AG04449 (cell line): ENCODE data around the gene LRMDA.

Experiments
- CTCF ChIA-PET: fragments of 350-600 bp; formaldehyde crosslinking; extraction: SDS; loops from one replicate; lab custom pipeline; 2021; ENCODE audit warnings: antibody characterized with exemption; lab: Yijun Ruan, JAX
- POLR2A ChIA-PET: fragments of 400-600, 350-600 bp; formaldehyde crosslinking; extraction: SDS; loops from one replicate; lab custom pipeline; 2020; ENCODE audit warnings: antibody characterized with exemption, inconsistent platforms; lab: Yijun Ruan, JAX
- DNase-seq: peaks from one replicate; pipeline ENCODE4 v3.0.0-alpha.2; 2010; ENCODE audit warnings: low read depth, low spot score
- H3K4me3 ChIP-seq: 2 replicates; pipeline ENCODE4 v1.5.1; 2011; ENCODE audit warnings: low read depth, mild to moderate bottlenecking, control low read depth, low read length
- TF ChIP-seq, protein P1 (sequence below): IDR thresholded peaks from one replicate; pipeline ENCODE4 v1.5.1; 2011; ENCODE audit warnings: mild to moderate bottlenecking, moderate library complexity, low read length, control low read depth, inconsistent platforms; ENCODE audit not compliant: insufficient read depth; ENCODE audit errors: missing control alignments

LRMDA gene

DNA sequence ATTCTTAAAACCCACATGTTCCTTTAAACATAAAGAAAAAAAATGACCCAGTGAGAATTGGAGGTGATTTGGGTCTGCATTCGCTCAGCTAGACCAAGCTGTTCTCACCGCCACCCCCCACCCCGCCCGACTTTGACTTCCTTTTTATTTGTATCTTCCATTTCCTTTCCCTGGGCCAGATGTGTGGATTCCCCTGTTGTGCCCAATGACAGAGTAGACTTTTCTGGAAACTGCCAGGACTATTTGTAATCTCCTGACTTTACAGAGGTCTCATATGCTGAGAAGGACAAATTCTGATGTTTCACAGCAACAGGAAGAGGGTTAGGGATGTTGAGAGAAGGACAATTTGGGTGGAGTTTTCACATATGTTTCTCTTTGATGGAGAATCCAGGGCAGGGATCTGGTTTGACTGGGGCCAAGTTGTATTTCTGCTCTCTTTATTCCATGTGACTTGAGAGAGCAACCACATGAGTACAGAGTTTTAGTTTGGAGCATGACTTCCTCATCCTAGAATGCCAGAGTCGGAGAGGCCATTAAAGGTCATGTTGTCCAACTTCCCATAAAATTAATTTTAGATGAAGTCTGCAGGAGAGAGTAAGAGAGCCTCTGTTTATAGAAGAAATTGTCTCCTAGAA is 1023.2 kb downstream of the LRMDA start:
- DNase-seq: no peak
- no peak overlapping the region for H3K4me3 ChIP-seq
- ChIA-PET POLR2A (no interaction called here), CTCF (no interaction called here)
- TF ChIP-seq, protein P1, sequence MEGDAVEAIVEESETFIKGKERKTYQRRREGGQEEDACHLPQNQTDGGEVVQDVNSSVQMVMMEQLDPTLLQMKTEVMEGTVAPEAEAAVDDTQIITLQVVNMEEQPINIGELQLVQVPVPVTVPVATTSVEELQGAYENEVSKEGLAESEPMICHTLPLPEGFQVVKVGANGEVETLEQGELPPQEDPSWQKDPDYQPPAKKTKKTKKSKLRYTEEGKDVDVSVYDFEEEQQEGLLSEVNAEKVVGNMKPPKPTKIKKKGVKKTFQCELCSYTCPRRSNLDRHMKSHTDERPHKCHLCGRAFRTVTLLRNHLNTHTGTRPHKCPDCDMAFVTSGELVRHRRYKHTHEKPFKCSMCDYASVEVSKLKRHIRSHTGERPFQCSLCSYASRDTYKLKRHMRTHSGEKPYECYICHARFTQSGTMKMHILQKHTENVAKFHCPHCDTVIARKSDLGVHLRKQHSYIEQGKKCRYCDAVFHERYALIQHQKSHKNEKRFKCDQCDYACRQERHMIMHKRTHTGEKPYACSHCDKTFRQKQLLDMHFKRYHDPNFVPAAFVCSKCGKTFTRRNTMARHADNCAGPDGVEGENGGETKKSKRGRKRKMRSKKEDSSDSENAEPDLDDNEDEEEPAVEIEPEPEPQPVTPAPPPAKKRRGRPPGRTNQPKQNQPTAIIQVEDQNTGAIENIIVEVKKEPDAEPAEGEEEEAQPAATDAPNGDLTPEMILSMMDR: no peak

DNA sequence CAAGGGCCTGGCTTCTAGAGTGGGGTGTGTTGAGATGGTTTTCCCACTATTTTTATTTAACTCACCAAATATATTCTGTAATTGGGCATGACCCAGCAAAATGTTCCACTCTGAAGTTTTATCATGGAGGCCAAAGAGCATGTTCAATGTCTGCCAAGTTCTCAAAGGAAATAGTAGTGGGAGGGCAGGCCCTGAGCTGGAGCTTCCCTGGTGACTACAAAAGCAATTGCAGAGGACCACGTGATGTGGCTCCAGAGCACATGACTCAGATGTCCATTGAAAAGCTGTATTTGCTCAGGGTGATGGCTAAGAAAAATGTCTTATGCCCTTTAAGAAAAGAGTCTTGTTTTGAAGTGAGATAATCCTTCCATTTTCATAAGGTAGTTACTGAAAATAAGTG is 1024.8 kb downstream of the LRMDA start:
- TF ChIP-seq, protein P1: no peak
- H3K4me3 ChIP-seq: no peak overlapping the region
- ChIA-PET CTCF (interaction anchor here (1.2 kb wide), 1 partner anchor 12 kb away, joined by 5 read pairs; no protein-coding TSS in a partner anchor), POLR2A (no interaction called here)
- DNase-seq: no peak

DNA sequence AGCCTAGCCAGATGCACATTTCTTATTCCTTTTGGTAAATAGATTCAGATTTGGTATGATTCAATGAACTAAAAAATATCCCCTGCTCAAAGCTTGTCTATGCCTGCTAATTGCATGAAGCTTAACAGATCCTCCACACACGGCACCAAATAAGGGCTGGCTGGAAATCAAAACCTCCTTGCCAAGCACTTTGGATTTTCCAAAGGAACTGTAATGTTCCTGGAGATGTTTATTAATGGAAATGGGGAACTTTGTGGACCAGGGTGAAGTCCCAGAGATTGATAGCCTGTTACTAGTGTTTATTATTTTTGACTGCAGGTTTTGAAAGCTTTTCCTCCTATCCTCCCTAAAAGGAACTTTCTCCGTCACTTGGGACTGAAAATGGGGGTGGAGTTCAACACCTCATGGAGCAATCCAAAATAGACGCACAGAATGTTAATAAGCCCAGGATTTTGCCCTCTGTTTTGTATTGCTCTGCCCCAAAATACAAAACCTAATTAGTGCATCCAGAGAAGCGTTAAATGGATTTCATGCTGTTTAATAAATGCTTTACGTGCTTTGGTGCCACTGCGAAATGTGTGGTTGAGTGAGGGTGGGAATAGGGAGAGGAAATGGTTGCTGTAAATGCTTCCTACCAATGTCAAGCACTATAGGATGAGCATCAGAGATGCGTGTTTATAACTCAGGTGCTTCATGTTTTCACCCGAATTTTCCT is 1027.7 kb downstream of the LRMDA start:
- DNase-seq: no peak
- TF ChIP-seq, protein P1: no peak
- no peak overlapping the region for H3K4me3 ChIP-seq
- POLR2A ChIA-PET: no interaction called here
- CTCF ChIA-PET: no interaction called here

DNA sequence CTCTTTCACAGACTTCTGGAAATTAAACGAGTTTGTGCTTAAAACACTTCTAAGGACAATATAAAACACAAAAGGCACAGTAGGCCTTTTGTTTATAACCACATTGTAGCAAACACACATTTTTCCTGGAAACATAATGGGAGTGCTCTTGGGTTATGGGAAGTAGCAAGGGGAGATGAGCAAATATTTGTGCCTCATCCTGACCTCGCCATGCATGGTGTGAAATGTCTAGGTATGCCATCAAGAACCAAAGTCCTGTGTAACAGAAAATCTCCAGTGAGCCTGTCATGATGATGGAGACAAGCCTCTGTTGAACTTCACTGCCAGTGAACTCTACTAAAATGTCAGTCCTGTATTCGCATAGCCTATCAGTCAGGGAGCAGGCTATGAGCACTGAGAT is 1029.6 kb downstream of the LRMDA start:
- CTCF ChIA-PET: no interaction called here
- POLR2A ChIA-PET: no interaction called here
- no peak for DNase-seq
- no peak overlapping the region for H3K4me3 ChIP-seq
- TF ChIP-seq, protein P1: no peak

DNA sequence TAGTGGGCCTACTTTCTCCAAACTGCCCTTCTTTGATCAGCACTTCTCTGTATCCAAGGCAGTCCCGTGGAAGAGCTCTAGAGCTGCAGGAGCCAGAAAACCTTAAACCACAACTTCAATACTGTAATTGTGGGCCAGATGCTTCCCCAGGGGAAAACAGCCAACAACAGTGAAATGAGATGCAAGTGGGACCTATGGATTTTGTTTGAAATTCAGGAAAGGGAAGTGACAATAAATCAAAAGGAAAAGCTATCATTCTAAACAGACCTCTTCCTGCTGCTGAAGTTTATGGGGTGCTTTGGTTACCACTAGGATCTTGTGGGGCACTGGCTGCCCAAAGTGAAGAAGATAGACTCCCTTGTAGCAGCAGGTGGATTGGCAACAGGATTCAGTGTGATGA is 1031.7 kb downstream of the LRMDA start:
- TF ChIP-seq, protein P1: no peak
- ChIA-PET POLR2A (no interaction called here), CTCF (interaction anchor here (0.7 to 1.2 kb wide), 3 partner anchors 15 to 1064 kb away, joined by 3 read pairs; no protein-coding TSS in a partner anchor)
- no peak for DNase-seq
- no peak overlapping the region for H3K4me3 ChIP-seq

DNA sequence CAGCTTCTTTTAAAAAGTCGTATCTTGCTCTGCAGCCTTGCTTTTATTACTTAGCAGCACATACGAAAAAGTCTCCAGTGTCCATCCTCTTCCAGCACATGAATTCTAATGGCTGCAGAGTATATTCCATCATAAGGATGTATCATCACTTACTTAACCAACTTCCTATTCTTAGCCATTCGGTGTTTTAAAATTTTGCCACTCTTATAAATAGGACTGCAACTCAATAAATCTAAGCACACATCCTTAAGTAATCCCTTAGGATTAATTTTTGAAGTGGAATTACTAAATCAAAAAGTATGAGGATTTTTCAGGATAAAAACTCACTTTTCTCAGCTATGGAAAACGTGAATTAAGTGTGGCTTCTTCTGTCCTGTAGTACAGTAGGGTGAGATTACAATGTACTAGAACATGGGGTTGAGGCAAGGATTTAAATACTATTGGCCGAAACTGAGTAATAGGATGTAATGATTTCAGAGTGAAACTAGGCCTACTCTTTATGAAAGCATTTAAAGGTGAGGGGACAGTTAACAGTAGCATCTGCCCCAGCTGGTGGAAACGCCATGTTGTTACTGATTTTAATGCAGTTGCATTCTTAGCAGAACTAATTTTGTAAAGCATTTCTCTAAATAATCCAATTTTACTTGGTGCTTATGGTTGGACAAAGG is 1035.5 kb downstream of the LRMDA start:
- TF ChIP-seq, protein P1: no peak
- H3K4me3 ChIP-seq: no peak overlapping the region
- DNase-seq: no peak
- ChIA-PET POLR2A (no interaction called here), CTCF (no interaction called here)
